K562 treated with DMSO at 1 percent for 4 hours (cell line): ENCODE results near the gene FAM110A. TPM values are rescaled to one million over a fixed set of nuclear protein-coding genes. Genes with fewer than 3 reads are reported as not detected.

Source experiments
- total RNA-seq: library from RNA; unstranded; fragments of 300-600 nt; gene quantifications from 2 replicates; pipeline ENCODE4 v1.2.3, GENCODE V29; 2022; ENCODE audit not compliant: insufficient read depth

FAM110A gene
- 10.2 and 18.7 TPM in 2 replicates for total RNA-seq

GRCh38 chr20:833450-834150 lies at the start of gene FAM110A:
Gene FAM110A (plus strand): TSS chr20:833715. CDS start chr20:844805, 11,090 bp downstream.

Other genes with a start within 250 kb of the FAM110A start
- 4.8 and 5.8 TPM in 2 replicates for gene TCF15, start 223.4 kb upstream of the FAM110A start, total RNA-seq
- 7.3 and 11.5 TPM in 2 replicates for gene SRXN1, start 180.5 kb upstream of the FAM110A start, total RNA-seq
- not detected in 2 replicates for gene SCRT2, start 157.9 kb upstream of the FAM110A start, total RNA-seq
- 0.18 TPM in 1 of 2 replicates, not detected in the other for gene SLC52A3, start 65.2 kb upstream of the FAM110A start, total RNA-seq
- not detected in 2 replicates for gene ANGPT4, start 82.6 kb downstream of the FAM110A start, total RNA-seq
- gene RSPO4, start 168.6 kb downstream of the FAM110A start, total RNA-seq, result not detected in 2 replicates